Effector memory CD4-positive, alpha-beta T cell (primary cell): Measurements from ENCODE around the gene ARHGAP24.
"Not testable (repeated sequence)": the region's sequence is repeated elsewhere in the genome, so short reads cannot be mapped to it uniquely, and the experiment has no call there.

Experiments used
- DNase-seq, 3 donors: peaks; one replicate each; pipeline ENCODE4 v3.0.0-alpha.2; 2020
- H3K27ac ChIP-seq: 2 replicates; pipeline ENCODE4 v1.7.0; 2013; ENCODE audit warnings: mild to moderate bottlenecking, low read length, moderate library complexity; ENCODE audit not compliant: insufficient read depth, poor library complexity, severe bottlenecking
- H3K27me3 ChIP-seq: replicated peaks from 2 replicates; pipeline ENCODE4 v1.7.0; 2013; ENCODE audit warnings: mild to moderate bottlenecking, low read length; ENCODE audit not compliant: insufficient read depth, control insufficient read depth, poor library complexity, severe bottlenecking
- H3K36me3 ChIP-seq: 2 replicates; pipeline ENCODE4 v1.7.0; 2013; ENCODE audit warnings: mild to moderate bottlenecking, low read length, moderate library complexity; ENCODE audit not compliant: control insufficient read depth, insufficient read depth
- H3K4me1 ChIP-seq: 2 replicates; pipeline ENCODE4 v1.7.0; 2013; ENCODE audit warnings: low read length, mild to moderate bottlenecking; ENCODE audit not compliant: control insufficient read depth, insufficient read depth, poor library complexity, severe bottlenecking
- H3K4me3 ChIP-seq: 2 replicates; pipeline ENCODE4 v1.7.0; 2013; ENCODE audit warnings: low read length, low read depth, mild to moderate bottlenecking; ENCODE audit not compliant: insufficient read depth, poor library complexity, severe bottlenecking
- H3K9me3 ChIP-seq: 2 replicates; pipeline ENCODE4 v1.7.0; 2013; ENCODE audit warnings: mild to moderate bottlenecking, low read length, moderate library complexity; ENCODE audit not compliant: control insufficient read depth

Gene ARHGAP24

DNA sequence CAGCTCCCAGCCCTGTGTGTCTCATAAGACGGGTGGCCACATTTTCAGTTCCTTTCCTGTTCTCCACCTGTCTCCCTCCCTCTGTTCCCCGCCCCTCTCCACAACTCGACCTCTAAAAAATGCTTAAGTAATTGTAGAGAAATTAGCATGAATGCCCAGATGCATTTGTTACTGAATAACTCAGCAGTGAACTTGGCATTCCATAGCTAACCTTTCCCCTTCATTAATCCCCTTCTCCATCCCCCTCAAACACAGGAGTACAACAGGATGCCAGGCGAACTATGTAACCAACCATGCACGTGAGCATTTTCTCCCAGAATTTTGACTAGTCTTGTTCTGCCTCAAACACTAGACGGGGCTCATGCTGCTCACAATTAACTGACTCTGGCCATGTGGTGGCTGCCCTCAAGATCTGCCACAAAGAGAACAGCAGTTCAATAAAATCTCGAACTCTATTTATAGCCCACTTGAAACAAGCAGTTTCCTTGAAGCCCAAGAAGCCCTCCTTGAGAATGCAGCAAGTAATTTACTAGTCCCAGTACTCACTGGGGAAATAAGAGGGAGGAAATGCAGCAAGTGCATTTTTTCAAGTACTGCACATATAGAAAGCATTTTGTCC lies 351.2 kb downstream of the ARHGAP24 start:
- H3K4me1 ChIP-seq, result no peaks in the 10 kb centered on the region
- H3K4me3 ChIP-seq, result no peak overlapping the region
- no peak for DNase-seq
- H3K27ac ChIP-seq, result no peak overlapping the region
- no peaks in the 10 kb centered on the region for H3K36me3 ChIP-seq
- no peaks in the 10 kb centered on the region for H3K27me3 ChIP-seq
- no peaks in the 10 kb centered on the region for H3K9me3 ChIP-seq

DNA sequence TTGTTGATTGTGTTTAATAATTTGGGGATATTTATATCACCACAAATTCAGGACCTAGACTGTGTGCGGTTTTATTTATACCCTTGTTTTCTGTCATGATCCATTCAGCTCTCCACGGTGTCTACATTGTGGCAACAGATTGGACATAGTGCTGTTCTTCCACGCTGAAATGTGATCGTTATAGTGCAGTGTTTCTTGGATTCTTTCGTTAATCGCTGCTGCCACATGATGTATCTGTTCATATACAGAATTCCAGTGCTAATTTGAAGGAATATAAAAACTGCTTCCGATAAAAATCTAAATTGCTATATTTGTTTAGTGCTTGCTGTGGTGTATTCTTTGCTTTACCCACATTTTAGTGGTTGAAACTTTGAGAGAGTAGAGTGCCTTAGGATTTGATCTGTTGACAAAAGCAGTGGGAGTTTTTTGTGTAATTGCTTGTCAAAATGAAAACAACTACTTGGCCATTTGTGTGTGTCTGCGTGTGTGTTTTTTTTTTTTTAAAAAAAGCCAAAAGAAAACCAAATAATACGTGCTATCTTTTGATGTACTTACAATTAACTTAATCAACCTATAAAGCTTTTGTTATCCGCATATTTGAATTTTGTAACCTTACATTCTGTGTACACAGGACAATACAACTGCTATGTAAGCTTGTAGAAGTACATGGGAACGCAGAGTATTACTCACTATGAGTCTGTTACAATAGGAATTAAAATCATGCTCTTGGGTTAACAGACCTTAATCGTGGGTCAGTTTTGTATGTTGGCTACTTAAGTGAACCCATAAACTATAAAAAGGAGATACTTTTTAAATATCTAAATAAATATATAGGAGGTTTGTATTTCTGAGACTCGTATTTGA lies 353.3 kb downstream of the ARHGAP24 start:
- no peak for DNase-seq
- H3K27ac ChIP-seq, result no peak overlapping the region

GRCh38 chr4:85829276-85830051 lies 354.5 kb downstream of the ARHGAP24 start:
- DNase-seq, result no peak

More for the DNA sequence above, 353.3 kb downstream of the ARHGAP24 start:
- no peaks in the 10 kb centered on the region for H3K9me3 ChIP-seq
- no peaks in the 10 kb centered on the region for H3K27me3 ChIP-seq
- no peaks in the 10 kb centered on the region for H3K4me1 ChIP-seq
- no peak overlapping the region for H3K4me3 ChIP-seq
- no peaks in the 10 kb centered on the region for H3K36me3 ChIP-seq

GRCh38 chr4:85831647-85832046 lies 356.7 kb downstream of the ARHGAP24 start:
- no peak for DNase-seq
- Histone ChIP-seq H3K9me3 (no peaks in the 10 kb centered on the region), H3K36me3 (no peaks in the 10 kb centered on the region), H3K27me3 (no peaks in the 10 kb centered on the region), H3K4me3 (no peak overlapping the region), H3K4me1 (no peaks in the 10 kb centered on the region), H3K27ac (no peak overlapping the region)

More at GRCh38 chr4:85829276-85830051, 354.5 kb downstream of the ARHGAP24 start:
- no peaks in the 10 kb centered on the region for H3K36me3 ChIP-seq
- H3K4me1 ChIP-seq, result no peaks in the 10 kb centered on the region
- H3K4me3 ChIP-seq, result no peak overlapping the region
- H3K27me3 ChIP-seq, result no peaks in the 10 kb centered on the region
- H3K9me3 ChIP-seq, result no peaks in the 10 kb centered on the region
- no peak overlapping the region for H3K27ac ChIP-seq

- H3K9me3 ChIP-seq, result no peaks in the 10 kb centered on the region
- no peak overlapping the region for H3K27ac ChIP-seq
- H3K36me3 ChIP-seq, result no peaks in the 10 kb centered on the region
- H3K27me3 ChIP-seq, result no peaks in the 10 kb centered on the region
- DNase-seq, result no peak
- H3K4me3 ChIP-seq, result no peak overlapping the region
- no peaks in the 10 kb centered on the region for H3K4me1 ChIP-seq
Measured at GRCh38 chr4:85833302-85833701, 358.4 kb downstream of the ARHGAP24 start.

GRCh38 chr4:85834934-85835333 lies 360.0 kb downstream of the ARHGAP24 start:
- Histone ChIP-seq H3K4me3 (no peak overlapping the region), H3K36me3 (no peaks in the 10 kb centered on the region), H3K27ac (no peak overlapping the region), H3K4me1 (no peaks in the 10 kb centered on the region), H3K9me3 (no peaks in the 10 kb centered on the region), H3K27me3 (no peaks in the 10 kb centered on the region)
- no peak for DNase-seq

DNA sequence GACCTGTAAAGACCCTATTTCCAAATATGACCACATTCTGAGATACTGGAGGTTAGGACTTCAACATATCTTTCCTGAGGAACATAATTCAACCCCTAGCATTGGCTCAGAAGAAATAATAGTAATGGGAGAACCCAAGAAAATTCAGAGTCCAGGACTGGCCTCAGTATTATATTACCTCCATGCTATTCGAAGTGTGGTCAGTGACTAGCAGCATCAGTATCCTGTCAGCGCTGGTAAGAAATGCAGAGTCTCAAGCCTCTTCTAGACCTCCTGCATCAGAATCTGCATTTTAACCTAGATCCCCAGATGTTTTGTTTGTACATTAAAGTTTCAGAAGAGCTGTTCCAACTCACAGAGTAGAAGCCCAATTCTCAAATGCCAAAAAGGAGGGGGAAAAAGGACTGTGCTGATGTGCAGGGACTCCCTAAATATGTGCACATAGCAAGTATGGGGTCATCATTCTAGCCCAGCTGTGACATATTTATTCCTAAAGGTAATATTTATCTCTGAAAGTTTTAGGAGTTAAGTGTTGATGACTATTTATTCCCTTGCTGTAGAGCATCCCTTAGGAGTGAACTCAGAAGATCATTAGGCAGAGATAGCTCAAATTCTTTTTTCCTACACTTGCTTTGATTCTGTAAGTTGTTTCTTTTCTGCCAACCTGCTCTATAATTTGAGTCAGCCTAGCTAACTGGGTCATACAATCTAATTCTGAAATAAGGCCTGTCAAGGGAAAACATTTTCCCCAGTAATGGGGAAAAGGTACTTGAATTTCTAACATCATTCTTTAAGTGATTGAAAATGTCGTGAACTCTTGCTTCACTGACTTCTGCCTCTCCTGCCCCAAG lies 361.9 kb downstream of the ARHGAP24 start:
- DNase-seq, result no peak
- Histone ChIP-seq H3K36me3 (no peaks in the 10 kb centered on the region), H3K27me3 (no peaks in the 10 kb centered on the region), H3K4me1 (no peaks in the 10 kb centered on the region), H3K27ac (no peak overlapping the region), H3K9me3 (no peaks in the 10 kb centered on the region), H3K4me3 (no peak overlapping the region)

DNA sequence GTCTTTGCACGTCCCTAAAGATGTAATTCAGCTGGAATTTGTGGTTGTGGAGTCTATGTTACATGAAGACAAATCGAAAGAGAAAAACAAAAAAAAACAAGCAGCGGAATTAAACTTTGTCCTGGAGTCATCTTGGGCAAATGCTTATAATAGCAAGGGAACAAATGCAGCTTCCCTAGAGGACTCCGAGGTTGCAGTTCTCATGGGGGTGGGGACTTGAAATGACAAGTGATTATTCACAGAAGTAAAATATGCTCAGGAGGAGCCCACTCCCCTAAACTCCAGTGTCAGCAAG lies 362.4 kb downstream of the ARHGAP24 start:
- no peaks in the 10 kb centered on the region for H3K4me1 ChIP-seq
- no peaks in the 10 kb centered on the region for H3K9me3 ChIP-seq
- H3K27ac ChIP-seq, result no peak overlapping the region
- no peaks in the 10 kb centered on the region for H3K36me3 ChIP-seq
- H3K4me3 ChIP-seq, result no peak overlapping the region
- DNase-seq, result no peak
- no peaks in the 10 kb centered on the region for H3K27me3 ChIP-seq

DNA sequence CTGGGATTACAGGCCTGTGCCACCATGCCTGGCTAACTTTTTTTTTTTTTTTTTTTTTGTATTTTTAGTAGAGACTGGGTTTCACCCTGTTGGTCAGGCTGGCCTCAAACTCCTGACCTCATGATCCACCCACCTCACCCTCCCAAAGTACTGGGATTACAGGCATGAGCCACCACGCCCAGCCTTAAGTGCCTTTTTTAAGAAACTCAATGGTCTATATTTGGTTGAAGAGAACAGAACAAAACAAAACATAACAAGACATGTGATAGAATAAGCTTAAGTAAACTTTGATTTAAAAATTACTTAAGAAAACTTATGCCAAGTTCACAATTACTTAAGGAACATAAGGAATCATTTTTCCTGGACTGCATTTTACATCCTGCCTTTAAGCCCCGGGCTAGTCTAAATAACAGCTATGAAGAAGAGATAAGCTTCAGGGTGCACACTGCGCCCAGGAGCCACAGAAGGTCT lies 365.1 kb downstream of the ARHGAP24 start:
- not testable (repeated sequence) for H3K9me3 ChIP-seq, DNase-seq, H3K36me3 ChIP-seq, H3K27ac ChIP-seq, H3K4me1 ChIP-seq, H3K27me3 ChIP-seq, H3K4me3 ChIP-seq
